Sciatic nerve (tissue), 2 donors: ENCODE data around the gene PTPRG. TPM values are rescaled to one million over a fixed set of nuclear protein-coding genes. Genes with fewer than 3 reads are reported as not detected.
"Not testable (repeated sequence)": the region's sequence is repeated elsewhere in the genome, so short reads cannot be mapped to it uniquely, and the experiment has no call there.

ENCODE experiments used
- ATAC-seq: fragments of 200-7000 bp; cut with Tn5 transposase; one replicate; pipeline ENCODE4 v1.9.1; 2020; ENCODE audit warnings: mild to moderate bottlenecking, moderate library complexity
- DNase-seq: peaks from one replicate; pipeline ENCODE4 v3.0.0-alpha.2; 2020; ENCODE audit warnings: low spot score
- intact Hi-C: fragments of 100-400 bp; cut with DNase I; formaldehyde crosslinking; loops from one replicate; pipeline ENCODE4 v1.14.2; 2022
- total RNA-seq: library from RNA; stranded (reverse); fragmentation: NEBNext Ultra II Directional; extraction: Animal tissue kit (Norgen Biotek cat#: 25700); gene quantifications from one replicate; pipeline ENCODE4 v1.2.1, GENCODE V29; 2021
- donor health status: DM: no; HTN: no; CAD: no.
- donor health status: DM: no; HTN: no; CAD: no.

PTPRG gene
- total RNA-seq, 1 donor from 2014 or later = 67.7 TPM

- intact Hi-C loops = no loop called here
- no peak for DNase-seq
Observed at GRCh38 chr3:61796088-61796680, 234.8 kb downstream of the PTPRG start.

GRCh38 chr3:61796911-61797310, 235.5 kb downstream of the PTPRG start:
- ATAC-seq = no peak
- intact Hi-C loops = no loop called here
- no peak for DNase-seq

More at GRCh38 chr3:61796088-61796680, 234.8 kb downstream of the PTPRG start:
- ATAC-seq = no peak

GRCh38 chr3:61802772-61803171, 241.4 kb downstream of the PTPRG start:
- ATAC-seq (no peak), DNase-seq (no peak)
- intact Hi-C loops = loop anchor here (10.0 kb wide), 1 partner anchor 238 kb away; the partner anchor contains the start of gene PTPRG

- intact Hi-C loops = loop anchor here (10.0 kb wide), 1 partner anchor 239 kb away; the partner anchor contains the start of gene PTPRG
Observed at GRCh38 chr3:61803983-61804382, 242.6 kb downstream of the PTPRG start.

GRCh38 chr3:61804782-61805181, 243.4 kb downstream of the PTPRG start:
- ATAC-seq = no peak
- DNase-seq = no peak
- intact Hi-C loops = loop anchor here (10.0 kb wide), 1 partner anchor 240 kb away; the partner anchor contains the start of gene PTPRG

More at GRCh38 chr3:61803983-61804382, 242.6 kb downstream of the PTPRG start:
- DNase-seq (no peak), ATAC-seq (no peak)

- intact Hi-C loops = loop anchor here (10.0 kb wide), 1 partner anchor 241 kb away; the partner anchor contains the start of gene PTPRG
- DNase-seq (no peak), ATAC-seq (peak; percentile 31)
Observed at GRCh38 chr3:61805510-61806080, 244.2 kb downstream of the PTPRG start.

GRCh38 chr3:61806810-61807209, 245.4 kb downstream of the PTPRG start:
- no peak for ATAC-seq
- no peak for DNase-seq
- intact Hi-C loops = loop anchor here (10.0 kb wide), 1 partner anchor 242 kb away; the partner anchor contains the start of gene PTPRG

- DNase-seq (no peak), ATAC-seq (peak; percentile 43)
- intact Hi-C loops = loop anchor here (10.0 kb wide), 1 partner anchor 243 kb away; the partner anchor contains the start of gene PTPRG
Observed at GRCh38 chr3:61807865-61808276, 246.5 kb downstream of the PTPRG start.

GRCh38 chr3:61808526-61808925, 247.2 kb downstream of the PTPRG start:
- intact Hi-C loops = loop anchor here (10.0 kb wide), 1 partner anchor 244 kb away; the partner anchor contains the start of gene PTPRG
- peak; percentile 69 for DNase-seq
- peak; percentile 58 for ATAC-seq

- no peak for DNase-seq
- intact Hi-C loops = loop anchor here (10.0 kb wide), 1 partner anchor 244 kb away; the partner anchor contains the start of gene PTPRG
- no peak for ATAC-seq
Observed at GRCh38 chr3:61808999-61809398, 247.6 kb downstream of the PTPRG start.

- intact Hi-C loops = loop anchor here (10.0 kb wide), 1 partner anchor 245 kb away; the partner anchor contains the start of gene PTPRG
- ATAC-seq = peak; percentile 77
- no peak for DNase-seq
Observed at GRCh38 chr3:61809879-61810278, 248.5 kb downstream of the PTPRG start.

- ATAC-seq (no peak), DNase-seq (no peak)
- intact Hi-C loops = no loop called here
Observed at GRCh38 chr3:61810953-61811497, 249.7 kb downstream of the PTPRG start.

- DNase-seq (no peak), ATAC-seq (no peak)
- intact Hi-C loops = no loop called here
Observed at GRCh38 chr3:61811652-61812051, 250.3 kb downstream of the PTPRG start.

GRCh38 chr3:61812085-61812484, 250.7 kb downstream of the PTPRG start:
- ATAC-seq (no peak), DNase-seq (no peak)

GRCh38 chr3:61812517-61812916, 251.1 kb downstream of the PTPRG start:
- no peak for DNase-seq
- no peak for ATAC-seq
- intact Hi-C loops = no loop called here

More at GRCh38 chr3:61812085-61812484, 250.7 kb downstream of the PTPRG start:
- intact Hi-C loops = no loop called here

GRCh38 chr3:61813636-61814035, 252.3 kb downstream of the PTPRG start:
- intact Hi-C loops = no loop called here
- no peak for ATAC-seq
- no peak for DNase-seq

- DNase-seq (no peak), ATAC-seq (no peak)
- intact Hi-C loops = no loop called here
Observed at GRCh38 chr3:61814674-61815073, 253.3 kb downstream of the PTPRG start.

- intact Hi-C loops, ATAC-seq: not testable (repeated sequence)
Observed at GRCh38 chr3:61816304-61816703, 254.9 kb downstream of the PTPRG start.

GRCh38 chr3:61819861-61820260, 258.5 kb downstream of the PTPRG start:
- DNase-seq (no peak), ATAC-seq (no peak)
- intact Hi-C loops = no loop called here

More at GRCh38 chr3:61816304-61816703, 254.9 kb downstream of the PTPRG start:
- not testable (repeated sequence) for DNase-seq
